ENCODE data around the gene GPR55. TPM values are rescaled to one million over a fixed set of nuclear protein-coding genes. Genes with fewer than 3 reads are reported as not detected.

GPR55 gene
- total and polyA plus RNA-seq, 10 of the 15 experiments (the other 5 are each of a cell fraction or from before 2014, with no cell fraction given): 2.1 to 30.1 (median 16.2) TPM

- TF ChIP-seq, protein P1, sequence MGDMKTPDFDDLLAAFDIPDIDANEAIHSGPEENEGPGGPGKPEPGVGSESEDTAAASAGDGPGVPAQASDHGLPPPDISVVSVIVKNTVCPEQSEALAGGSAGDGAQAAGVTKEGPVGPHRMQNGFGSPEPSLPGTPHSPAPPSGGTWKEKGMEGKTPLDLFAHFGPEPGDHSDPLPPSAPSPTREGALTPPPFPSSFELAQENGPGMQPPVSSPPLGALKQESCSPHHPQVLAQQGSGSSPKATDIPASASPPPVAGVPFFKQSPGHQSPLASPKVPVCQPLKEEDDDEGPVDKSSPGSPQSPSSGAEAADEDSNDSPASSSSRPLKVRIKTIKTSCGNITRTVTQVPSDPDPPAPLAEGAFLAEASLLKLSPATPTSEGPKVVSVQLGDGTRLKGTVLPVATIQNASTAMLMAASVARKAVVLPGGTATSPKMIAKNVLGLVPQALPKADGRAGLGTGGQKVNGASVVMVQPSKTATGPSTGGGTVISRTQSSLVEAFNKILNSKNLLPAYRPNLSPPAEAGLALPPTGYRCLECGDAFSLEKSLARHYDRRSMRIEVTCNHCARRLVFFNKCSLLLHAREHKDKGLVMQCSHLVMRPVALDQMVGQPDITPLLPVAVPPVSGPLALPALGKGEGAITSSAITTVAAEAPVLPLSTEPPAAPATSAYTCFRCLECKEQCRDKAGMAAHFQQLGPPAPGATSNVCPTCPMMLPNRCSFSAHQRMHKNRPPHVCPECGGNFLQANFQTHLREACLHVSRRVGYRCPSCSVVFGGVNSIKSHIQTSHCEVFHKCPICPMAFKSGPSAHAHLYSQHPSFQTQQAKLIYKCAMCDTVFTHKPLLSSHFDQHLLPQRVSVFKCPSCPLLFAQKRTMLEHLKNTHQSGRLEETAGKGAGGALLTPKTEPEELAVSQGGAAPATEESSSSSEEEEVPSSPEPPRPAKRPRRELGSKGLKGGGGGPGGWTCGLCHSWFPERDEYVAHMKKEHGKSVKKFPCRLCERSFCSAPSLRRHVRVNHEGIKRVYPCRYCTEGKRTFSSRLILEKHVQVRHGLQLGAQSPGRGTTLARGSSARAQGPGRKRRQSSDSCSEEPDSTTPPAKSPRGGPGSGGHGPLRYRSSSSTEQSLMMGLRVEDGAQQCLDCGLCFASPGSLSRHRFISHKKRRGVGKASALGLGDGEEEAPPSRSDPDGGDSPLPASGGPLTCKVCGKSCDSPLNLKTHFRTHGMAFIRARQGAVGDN (IDR thresholded peaks at IDR 0.05): peak; percentile 72
- no peak for TF ChIP-seq SMAD1 (IDR thresholded peaks at IDR 0.05; ENCODE audit: low read depth, partially characterized antibody)
- no peak for TF ChIP-seq BCL3 (IDR thresholded peaks at IDR 0.05; ENCODE audit: borderline replicate concordance, insufficient read depth, low read depth, low read length, poor library complexity, severe bottlenecking)
- TF ChIP-seq BMI1 (IDR thresholded peaks at IDR 0.05; ENCODE audit: borderline replicate concordance): no peak
- TF ChIP-seq, protein P2, sequence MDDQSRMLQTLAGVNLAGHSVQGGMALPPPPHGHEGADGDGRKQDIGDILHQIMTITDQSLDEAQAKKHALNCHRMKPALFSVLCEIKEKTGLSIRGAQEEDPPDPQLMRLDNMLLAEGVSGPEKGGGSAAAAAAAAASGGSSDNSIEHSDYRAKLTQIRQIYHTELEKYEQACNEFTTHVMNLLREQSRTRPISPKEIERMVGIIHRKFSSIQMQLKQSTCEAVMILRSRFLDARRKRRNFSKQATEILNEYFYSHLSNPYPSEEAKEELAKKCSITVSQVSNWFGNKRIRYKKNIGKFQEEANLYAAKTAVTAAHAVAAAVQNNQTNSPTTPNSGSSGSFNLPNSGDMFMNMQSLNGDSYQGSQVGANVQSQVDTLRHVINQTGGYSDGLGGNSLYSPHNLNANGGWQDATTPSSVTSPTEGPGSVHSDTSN (IDR thresholded peaks at IDR 0.05; ENCODE audit: insufficient replicate concordance, low read depth, low read length): no peak
- no peak for TF ChIP-seq IRF4 (IDR thresholded peaks at IDR 0.05; ENCODE audit: low read depth, low read length)
- 0 out of 3 replicates have a peak, but pooled peaks of 1 of the 2 experiments have one; percentile 19 for TF ChIP-seq EGR1 (IDR thresholded peaks at IDR 0.05; ENCODE audit: borderline replicate concordance in 1 of 2, low read depth in 2 of 2, low read length in 2 of 2)
- 0 out of 2 replicates have a peak, but pooled peaks have one; percentile 23 for TF ChIP-seq CHD1 (IDR thresholded peaks at IDR 0.05; ENCODE audit: low read depth, low read length)
- TF ChIP-seq ATF2 (IDR thresholded peaks at IDR 0.05; ENCODE audit: low read length): no peak
- TF ChIP-seq ELK1 (IDR thresholded peaks at IDR 0.05; ENCODE audit: low read depth, low read length): no peak
- no peak for TF ChIP-seq ZNF24 (IDR thresholded peaks at IDR 0.05)
- TF ChIP-seq SMAD5 (IDR thresholded peaks at IDR 0.05; ENCODE audit: low read depth): peak; percentile 95
- no peak for TF ChIP-seq RAD21 (IDR thresholded peaks at IDR 0.05; ENCODE audit: insufficient read depth, low read depth, low read length)
- TF ChIP-seq TCF3 (IDR thresholded peaks at IDR 0.05; ENCODE audit: borderline replicate concordance, insufficient read depth, low read depth, low read length): peak; percentile 58; the same call in 1 of the 2 replicates
- peak; percentile 34; the same call in 1 of the 2 replicates for TF ChIP-seq MEF2A (IDR thresholded peaks at IDR 0.05; ENCODE audit: insufficient read depth, low read depth, low read length)
- TF ChIP-seq DPF2 (IDR thresholded peaks at IDR 0.05): no peak
- TF ChIP-seq GATAD2B (conservative IDR thresholded peaks at IDR 0.05; ENCODE audit: low read depth): no peak
- no peak for TF ChIP-seq ESRRA (IDR thresholded peaks at IDR 0.05; ENCODE audit: low read length)
- no peak for TF ChIP-seq STAT1 (conservative IDR thresholded peaks at IDR 0.05)
These were observed 18.2 kb upstream of the GPR55 start (continued) for GRCh38 chr2:230942920-230943896.
